Measurements from ENCODE around the gene LAMA2.

The LAMA2 gene

DNA sequence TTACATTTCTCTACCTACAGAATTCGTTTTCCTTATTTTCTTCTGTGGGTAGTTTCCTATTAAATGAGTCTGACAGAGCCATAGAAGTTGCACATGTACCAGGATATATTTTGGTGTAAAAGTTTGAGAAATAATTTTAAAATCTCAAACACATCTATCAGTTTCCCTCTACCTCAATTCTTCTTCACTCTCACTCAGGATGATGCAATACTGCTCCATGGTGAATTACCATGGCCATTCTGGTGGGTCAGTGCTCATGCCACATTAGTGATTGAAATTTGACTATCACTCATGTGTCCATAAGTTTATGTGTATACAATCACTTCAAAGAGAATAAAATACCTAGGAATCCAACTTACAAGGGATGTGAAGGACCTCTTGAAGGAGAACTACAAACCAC lies 675.3 kb downstream of the LAMA2 start:
- DNase-seq, result no peak

DNA sequence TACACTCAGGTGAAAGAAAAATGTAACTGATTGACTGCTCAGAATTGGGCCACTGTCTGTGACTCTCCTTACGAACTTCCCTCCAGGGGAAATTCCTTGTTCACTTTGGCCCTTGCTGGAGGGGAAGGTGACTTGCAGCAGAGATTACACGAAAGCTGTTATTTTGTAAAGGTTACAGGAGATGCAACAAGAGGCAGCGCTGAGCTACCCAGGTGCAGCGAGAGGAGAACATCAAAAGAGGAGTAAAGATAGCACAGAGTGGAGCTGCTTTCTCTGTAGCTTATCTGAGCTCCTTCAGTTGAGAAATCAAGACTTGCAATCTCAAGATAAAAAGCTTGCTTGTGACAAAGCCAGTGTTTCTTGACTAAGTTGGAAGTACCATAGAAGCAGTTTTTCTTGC lies 682.4 kb downstream of the LAMA2 start:
- DNase-seq, result no peak

DNA sequence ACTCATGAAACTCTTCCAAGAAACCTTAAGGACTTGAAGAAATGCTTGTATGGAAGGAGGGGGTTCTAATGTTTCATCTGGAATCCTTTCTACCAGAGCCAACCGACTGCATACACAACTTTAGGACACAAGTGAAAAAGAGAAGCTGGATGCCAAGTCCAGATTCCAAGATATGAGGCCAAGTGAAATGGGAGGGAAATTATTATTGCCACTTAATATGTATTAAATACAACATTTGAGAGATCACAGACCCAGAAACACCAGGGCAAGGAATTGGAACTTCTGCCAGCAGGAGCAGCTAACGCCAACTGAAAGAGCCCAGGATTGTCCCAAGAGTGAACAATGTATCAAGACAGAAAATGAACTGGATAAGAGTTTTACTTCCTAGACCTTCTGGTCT lies 682.9 kb downstream of the LAMA2 start:
- DNase-seq, result no peak

All from activated CD4-positive, alpha-beta T cell treated with anti-CD3 and anti-CD28 coated beads, Interleukin-2, amount 50 U/mL, for 4 hours (primary cell).